Measurements from ENCODE around the gene MAN2A1. TPM values are rescaled to one million over a fixed set of nuclear protein-coding genes. Genes with fewer than 3 reads are reported as not detected.

The MAN2A1 gene
- total RNA-seq, 1 experiment from 2014 or later, result 78.0 TPM

DNA sequence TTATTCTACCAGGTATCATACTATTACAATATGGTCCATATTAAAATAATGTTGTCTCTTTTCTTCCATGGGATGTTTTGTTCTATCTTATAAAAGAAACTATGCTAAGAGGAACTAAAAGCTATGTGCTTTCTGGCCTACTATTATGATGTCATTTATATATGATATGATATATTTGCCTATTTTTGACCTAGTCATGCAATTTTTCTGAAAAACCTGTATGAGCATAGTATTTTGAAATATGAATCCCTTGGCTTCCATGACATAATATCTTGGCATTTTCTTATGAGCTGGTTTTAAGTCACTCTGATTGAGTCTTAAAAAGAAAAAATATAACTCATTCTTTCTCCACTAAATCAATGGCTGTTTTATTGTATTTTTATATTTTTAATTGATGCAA is 60.7 kb downstream of the MAN2A1 start:
- H3K4me3 Mint-ChIP-seq, result no peak overlapping the region
- H2BK120ac ChIP-seq (ENCODE audit: low read depth, low read length, poor library complexity, severe bottlenecking), result no peak overlapping the region
- no peak overlapping the region for H4K91ac ChIP-seq (ENCODE audit: insufficient read length, low read depth, low read length)
- no peaks in the 10 kb centered on the region for H3K27me3 ChIP-seq (ENCODE audit: insufficient read depth, low read length)
- no peak overlapping the region for H4K5ac ChIP-seq (ENCODE audit: insufficient read length, low read depth, low read length)
- no peak overlapping the region for H4K8ac ChIP-seq (replicated peaks; ENCODE audit: insufficient read length, low read depth, low read length)
- no peak overlapping the region for H3K18ac ChIP-seq (ENCODE audit: insufficient read length, low read depth, low read length)
- H4K20me1 ChIP-seq (ENCODE audit: control insufficient read depth, insufficient read depth, insufficient read length), result no peaks in the 10 kb centered on the region
- H3K4ac ChIP-seq (ENCODE audit: low read depth, low read length), result no peak overlapping the region
- H3K27ac Mint-ChIP-seq, result peak overlapping the region in 1 of 3 experiments; percentile 40; a peak in 1 of 7 replicates
- H3K23ac ChIP-seq (ENCODE audit: insufficient read length, low read depth, low read length), result no peak overlapping the region
- no peak for DNase-seq
- H3K36me3 Mint-ChIP-seq (ENCODE audit: insufficient read depth in 1 of 3, low read depth in 3 of 3), result peaks cover 3 to 10% (median 6%) of the 10 kb centered on the region in 3 experiments; a peak in 6 of 7 replicates
- no peaks in the 10 kb centered on the region for H3K23me2 ChIP-seq (ENCODE audit: insufficient read length, low read depth, low read length, poor library complexity, severe bottlenecking)
- H3K9me3 Mint-ChIP-seq, result no peaks in the 10 kb centered on the region
- H2AFZ ChIP-seq (ENCODE audit: low read length), result no peak overlapping the region
- peaks cover 10 to 15% of the 10 kb centered on the region in 2 experiments for H3K4me1 Mint-ChIP-seq
- H2BK20ac ChIP-seq (ENCODE audit: low read depth, low read length, poor library complexity, severe bottlenecking), result no peak overlapping the region
- TF ChIP-seq, protein P1, sequence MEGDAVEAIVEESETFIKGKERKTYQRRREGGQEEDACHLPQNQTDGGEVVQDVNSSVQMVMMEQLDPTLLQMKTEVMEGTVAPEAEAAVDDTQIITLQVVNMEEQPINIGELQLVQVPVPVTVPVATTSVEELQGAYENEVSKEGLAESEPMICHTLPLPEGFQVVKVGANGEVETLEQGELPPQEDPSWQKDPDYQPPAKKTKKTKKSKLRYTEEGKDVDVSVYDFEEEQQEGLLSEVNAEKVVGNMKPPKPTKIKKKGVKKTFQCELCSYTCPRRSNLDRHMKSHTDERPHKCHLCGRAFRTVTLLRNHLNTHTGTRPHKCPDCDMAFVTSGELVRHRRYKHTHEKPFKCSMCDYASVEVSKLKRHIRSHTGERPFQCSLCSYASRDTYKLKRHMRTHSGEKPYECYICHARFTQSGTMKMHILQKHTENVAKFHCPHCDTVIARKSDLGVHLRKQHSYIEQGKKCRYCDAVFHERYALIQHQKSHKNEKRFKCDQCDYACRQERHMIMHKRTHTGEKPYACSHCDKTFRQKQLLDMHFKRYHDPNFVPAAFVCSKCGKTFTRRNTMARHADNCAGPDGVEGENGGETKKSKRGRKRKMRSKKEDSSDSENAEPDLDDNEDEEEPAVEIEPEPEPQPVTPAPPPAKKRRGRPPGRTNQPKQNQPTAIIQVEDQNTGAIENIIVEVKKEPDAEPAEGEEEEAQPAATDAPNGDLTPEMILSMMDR (conservative IDR thresholded peaks at IDR 0.05), result no peak
- H3K56ac ChIP-seq (ENCODE audit: insufficient read length, low read depth, low read length), result no peak overlapping the region
- H3K79me2 ChIP-seq (ENCODE audit: insufficient read depth, low read length), result peaks cover 2% of the 10 kb centered on the region; the same call in 1 of the 2 replicates
- H3K27ac ChIP-seq (ENCODE audit: insufficient read length, low read depth, low read length), result no peak overlapping the region
- no peak overlapping the region for H3T11ph ChIP-seq (ENCODE audit: low read length)
- H2BK5ac ChIP-seq (ENCODE audit: insufficient read length, low read length), result no peak overlapping the region
- H3K27me3 Mint-ChIP-seq (ENCODE audit: low read depth), result no peaks in the 10 kb centered on the region
- H3K4me2 ChIP-seq (ENCODE audit: insufficient read depth, insufficient read length, low read length), result no peak overlapping the region
- no peaks in the 10 kb centered on the region for H3K9me3 ChIP-seq (ENCODE audit: control insufficient read depth, low read depth, low read length)
- no peak overlapping the region for H2AK5ac ChIP-seq (ENCODE audit: insufficient read length, low read length)
- no peak overlapping the region for H3K14ac ChIP-seq (ENCODE audit: insufficient read depth, low read length)
- H3K9ac ChIP-seq (ENCODE audit: extremely low read depth, insufficient read length, low read length), result no peak overlapping the region
- no peak overlapping the region for H2BK15ac ChIP-seq (ENCODE audit: low read depth, low read length)
- no peaks in the 10 kb centered on the region for H3K4me1 ChIP-seq (ENCODE audit: insufficient read depth, low read length)
- no peaks in the 10 kb centered on the region for H3K79me1 ChIP-seq (ENCODE audit: insufficient read depth, low read depth, low read length, poor library complexity, severe bottlenecking)
- H2BK12ac ChIP-seq (ENCODE audit: insufficient read length, low read depth, low read length), result no peak overlapping the region

Data from H9 (cell line).